H1 (cell line): ENCODE measurements around the gene SYNPO. TPM values are rescaled to one million over a fixed set of nuclear protein-coding genes. Genes with fewer than 3 reads are reported as not detected.

Experiments used
- CTCF ChIA-PET: fragments of 300-600 bp; sonication (Branson Sonifier 250); formaldehyde crosslinking; loops from one replicate; lab custom pipeline; 2021; ENCODE audit not compliant: partially characterized antibody; lab: Charles Lee
- POLR2A ChIA-PET: fragments of 300-600 bp; sonication (Branson Sonifier 250); formaldehyde crosslinking; loops from one replicate; lab custom pipeline; 2021; ENCODE audit warnings: inconsistent platforms; ENCODE audit not compliant: partially characterized antibody; lab: Charles Lee
- DNase-seq, 2 experiments: peaks; one replicate each; pipeline versions ENCODE4 v3.0.0 to v3.0.0-alpha.2; 2010 to 2022; ENCODE audit warnings: low spot score in 2 of 2, low read depth in 1 of 2, mixed read lengths in 1 of 2
- FAIRE-seq: peaks from 2 replicates; lab custom pipeline; 2011; peaks lifted over from hg19 to GRCh38; lab: Jason Lieb, UNC
- H2AFZ ChIP-seq: 2 replicates; pipeline ENCODE4 v1.8.1; 2012; ENCODE audit warnings: low read length, inconsistent platforms
- H2AK5ac ChIP-seq: 2 replicates; pipeline ENCODE4 v1.6.1; 2013; ENCODE audit warnings: low read depth, low read length
- H2BK120ac ChIP-seq: replicated peaks from 2 replicates; pipeline ENCODE3; 2013; ENCODE audit warnings: low read depth, low read length, inconsistent platforms
- H2BK12ac ChIP-seq: 2 replicates; pipeline ENCODE4 v1.6.1; 2013; ENCODE audit warnings: low read depth, low read length
- H2BK15ac ChIP-seq: 2 replicates; pipeline ENCODE4 v1.6.1; 2013; ENCODE audit warnings: low read length
- H2BK20ac ChIP-seq: 2 replicates; pipeline ENCODE4 v1.6.1; 2013; ENCODE audit warnings: low read length
- H2BK5ac ChIP-seq: 2 replicates; pipeline ENCODE4 v1.6.1; 2013; ENCODE audit warnings: low read depth, low read length
- H3K14ac ChIP-seq: 2 replicates; pipeline ENCODE4 v1.6.1; 2013; ENCODE audit warnings: inconsistent platforms; ENCODE audit not compliant: insufficient read length
- H3K18ac ChIP-seq: 2 replicates; pipeline ENCODE4 v1.6.1; 2013; ENCODE audit warnings: low read length; ENCODE audit errors: extremely low read depth
- H3K23ac ChIP-seq: 2 replicates; pipeline ENCODE4 v1.6.1; 2013; ENCODE audit warnings: inconsistent platforms; ENCODE audit not compliant: insufficient read length
- H3K23me2 ChIP-seq: 2 replicates; pipeline ENCODE4 v1.6.1; 2013; ENCODE audit warnings: low read depth, low read length
- H3K27ac ChIP-seq: 2 replicates; pipeline ENCODE4 v1.6.1; 2011; ENCODE audit warnings: low read depth, low read length, inconsistent platforms
- H3K27me3 ChIP-seq, 4 experiments: replicated peaks in 1 of 4; 1 replicate in 1 of 4; 2 replicates in 3 of 4; pipeline versions ENCODE4 v1.6.1 to v1.8.1; 2011 to 2013; ENCODE audit warnings: low read length in 3 of 4, mild to moderate bottlenecking in 3 of 4, inconsistent platforms in 2 of 4, mixed read lengths in 2 of 4, moderate library complexity in 1 of 4; ENCODE audit not compliant: control insufficient read depth in 3 of 4, insufficient read depth in 3 of 4; ENCODE audit errors: extremely low read depth in 1 of 4
- H3K36me3 ChIP-seq, 4 experiments: 2 replicates each; pipeline versions ENCODE4 v1.6.1 to v1.8.1; 2011 to 2013; ENCODE audit warnings: mild to moderate bottlenecking in 4 of 4, low read length in 3 of 4, moderate library complexity in 2 of 4, control low read depth in 1 of 4, inconsistent platforms in 1 of 4; ENCODE audit not compliant: insufficient read depth in 4 of 4, control insufficient read depth in 2 of 4
- H3K4ac ChIP-seq: replicated peaks from 2 replicates; pipeline ENCODE3; 2013; ENCODE audit warnings: low read length, low read depth, mixed read lengths, inconsistent platforms; ENCODE audit not compliant: insufficient read length
- H3K4me1 ChIP-seq, 4 experiments: replicated peaks in 1 of 4; 1 replicate in 1 of 4; 2 replicates in 3 of 4; pipeline versions ENCODE4 v1.6.1 to v1.8.1; 2011 to 2013; ENCODE audit warnings: low read length in 3 of 4, inconsistent platforms in 2 of 4, mixed read lengths in 1 of 4; ENCODE audit not compliant: insufficient read depth in 4 of 4, control insufficient read depth in 3 of 4
- H3K4me2 ChIP-seq, 2 experiments: 2 replicates each; pipeline versions ENCODE4 v1.6.1 to v1.8.1; 2011 to 2013; ENCODE audit warnings: low read depth in 2 of 2, low read length in 2 of 2, control low read depth in 1 of 2, inconsistent platforms in 1 of 2, mild to moderate bottlenecking in 1 of 2; ENCODE audit not compliant: insufficient read depth in 1 of 2
- H3K4me3 ChIP-seq, 4 experiments: fragments of 200-600, 300-600 bp in 1 of 4; sonication (generic), shearing (Covaris generic), sonication (Bioruptor Twin) in 1 of 4; 2 replicates each; pipeline versions ENCODE4 v1.5.1 to v1.8.1; 2011 to 2016; ENCODE audit warnings: low read length in 4 of 4, low read depth in 3 of 4, control low read depth in 2 of 4, inconsistent platforms in 2 of 4, mild to moderate bottlenecking in 2 of 4, mixed read lengths in 1 of 4, moderate library complexity in 1 of 4; ENCODE audit not compliant: insufficient read depth in 2 of 4; ENCODE audit errors: extremely low read depth in 1 of 4
- H3K56ac ChIP-seq: replicated peaks from 2 replicates; pipeline ENCODE3; 2013; ENCODE audit warnings: low read depth, mild to moderate bottlenecking, mixed read lengths, low read length, inconsistent platforms; ENCODE audit not compliant: insufficient read length
- H3K79me1 ChIP-seq: 2 replicates; pipeline ENCODE4 v1.6.1; 2013; ENCODE audit warnings: low read depth, low read length, control low read depth
- H3K79me2 ChIP-seq, 2 experiments: 2 replicates each; pipeline versions ENCODE4 v1.6.1 to v1.8.1; 2012 to 2013; ENCODE audit warnings: low read length in 2 of 2, mild to moderate bottlenecking in 2 of 2, inconsistent platforms in 1 of 2; ENCODE audit not compliant: insufficient read depth in 2 of 2, control insufficient read depth in 1 of 2
- H3K9ac ChIP-seq, 4 experiments: replicated peaks in 1 of 4; 1 replicate in 1 of 4; 2 replicates in 3 of 4; pipeline versions ENCODE4 v1.6.1 to v1.8.1; 2011 to 2013; ENCODE audit warnings: low read depth in 3 of 4, low read length in 3 of 4, control low read depth in 2 of 4, mild to moderate bottlenecking in 2 of 4, moderate library complexity in 2 of 4, inconsistent platforms in 1 of 4; ENCODE audit errors: extremely low read depth in 1 of 4
- H3K9me3 ChIP-seq, 2 experiments: 2 replicates each; pipeline versions ENCODE4 v1.6.1 to v1.8.1; 2012 to 2013; ENCODE audit warnings: mild to moderate bottlenecking in 2 of 2, moderate library complexity in 2 of 2, control low read depth in 1 of 2, inconsistent platforms in 1 of 2, low read depth in 1 of 2, low read length in 1 of 2, mixed read lengths in 1 of 2; ENCODE audit not compliant: insufficient read depth in 2 of 2
- H4K20me1 ChIP-seq, 2 experiments: replicated peaks in 1 of 2; 2 replicates each; pipeline versions ENCODE3 to v1.8.1; 2011 to 2013; ENCODE audit warnings: inconsistent platforms in 2 of 2, low read length in 2 of 2, mild to moderate bottlenecking in 1 of 2; ENCODE audit not compliant: insufficient read depth in 2 of 2, control insufficient read depth in 1 of 2
- H4K5ac ChIP-seq: 2 replicates; pipeline ENCODE4 v1.6.1; 2013; ENCODE audit warnings: low read length, low read depth, mixed read lengths, inconsistent platforms; ENCODE audit not compliant: insufficient read length
- H4K8ac ChIP-seq: 2 replicates; pipeline ENCODE4 v1.8.0; 2013; ENCODE audit warnings: mild to moderate bottlenecking, moderate library complexity, low read length, inconsistent platforms; ENCODE audit not compliant: insufficient read depth; ENCODE audit errors: extremely low read depth
- H4K91ac ChIP-seq: replicated peaks from 2 replicates; pipeline ENCODE3; 2013; ENCODE audit warnings: low read length, mixed read lengths, inconsistent platforms; ENCODE audit not compliant: insufficient read length
- ASH2L ChIP-seq: fragments of 200-600, 300-600 bp; sonication (generic); IDR thresholded peaks from one replicate; pipeline ENCODE4 v1.7.1; 2017; ENCODE audit warnings: low read length
- CBX5 ChIP-seq: fragments of 300-800, 300-1000 bp; sonication (generic); IDR thresholded peaks from 2 replicates; pipeline ENCODE4 v1.7.1; 2016; ENCODE audit warnings: antibody characterized with exemption, low read length, low read depth
- CEBPB ChIP-seq: IDR thresholded peaks from 2 replicates; pipeline ENCODE4 v1.6.1; 2012; ENCODE audit warnings: low read depth, low read length
- CTCF ChIP-seq, 3 experiments: IDR thresholded peaks; 1 replicate in 2 of 3; 2 replicates in 1 of 3; pipeline versions ENCODE4 v1.5.1 to v1.6.1; 2011; ENCODE audit warnings: low read length in 3 of 3, mild to moderate bottlenecking in 3 of 3, inconsistent platforms in 2 of 3, low read depth in 1 of 3, moderate library complexity in 1 of 3; ENCODE audit not compliant: insufficient read depth in 1 of 3; ENCODE audit errors: control extremely low read depth in 1 of 3
- EP300 ChIP-seq, 2 experiments: IDR thresholded peaks; 1 replicate in 1 of 2; 2 replicates in 1 of 2; pipeline ENCODE4 v1.6.1; 2011 to 2012; ENCODE audit warnings: low read depth in 2 of 2, low read length in 2 of 2, mild to moderate bottlenecking in 2 of 2, borderline replicate concordance in 1 of 2, inconsistent platforms in 1 of 2, moderate library complexity in 1 of 2
- JUND ChIP-seq: IDR thresholded peaks from 2 replicates; pipeline ENCODE4 v1.6.1; 2011; ENCODE audit warnings: mild to moderate bottlenecking, improper control_type of control experiment, low read length
- KDM5A ChIP-seq: fragments of 200-600 bp; IDR thresholded peaks from 2 replicates; pipeline ENCODE4 v1.7.1; 2012; ENCODE audit warnings: mild to moderate bottlenecking, low read length, inconsistent platforms, mixed read lengths
- RAD21 ChIP-seq, 2 experiments: IDR thresholded peaks in 1 of 2; conservative IDR thresholded peaks in 1 of 2; 2 replicates each; pipeline ENCODE4 v1.6.1; 2011; ENCODE audit warnings: low read depth in 2 of 2, low read length in 2 of 2, improper control_type of control experiment in 1 of 2, inconsistent platforms in 1 of 2, mild to moderate bottlenecking in 1 of 2, moderate library complexity in 1 of 2
- TCF12 ChIP-seq: IDR thresholded peaks from 2 replicates; pipeline ENCODE4 v1.6.1; 2011; ENCODE audit warnings: low read depth, mild to moderate bottlenecking, low read length
- ZNF274 ChIP-seq: IDR thresholded peaks from 2 replicates; pipeline ENCODE4 v1.7.0; 2012; ENCODE audit warnings: low read length, borderline replicate concordance; ENCODE audit errors: extremely low read depth
- WGBS, 2 experiments: shearing (Covaris generic) in 1 of 2; methylation state at CpG; one replicate each; pipeline versions ENCODE4 v1.1.6 to v1.1.7; 2013 to 2015; ENCODE audit warnings: low lambda C conversion rate in 2 of 2, mixed read lengths in 2 of 2, inconsistent platforms in 1 of 2, low coverage in 1 of 2, missing lambda C conversion rate in 1 of 2; ENCODE audit not compliant: insufficient replicate concordance in 2 of 2, insufficient coverage in 1 of 2, insufficient read length in 1 of 2; ENCODE audit errors: extremely low coverage in 1 of 2, missing lambda C conversion rate in 1 of 2; 5-methylcytosine and 5-hydroxymethylcytosine counted together
- polyA plus RNA-seq, 7 experiments: library from polyadenylated mRNA; depleted of rRNA in 3 of 7; stranded (reverse) in 5 of 7; unstranded in 2 of 7; fragments of >200 nt in 5 of 7; fragments of 200-250 nt in 2 of 7; gene quantifications; 1 replicate in 5 of 7; 2 replicates in 1 of 7; 4 replicates in 1 of 7; pipeline versions ENCODE4 v1.2.1 to v1.2.3, GENCODE V29; 2011 to 2013; ENCODE audit warnings: missing spikeins in 2 of 7, mixed read lengths in 2 of 7
- total RNA-seq: library from RNA; stranded (reverse); fragmentation: NEBNext Ultra II Directional; extraction: Animal tissue kit (Norgen Biotek cat#: 25700); gene quantifications from 2 replicates; pipeline ENCODE4 v1.2.1, GENCODE V29; 2021

Gene SYNPO
- total and polyA plus RNA-seq, 2 of the 8 experiments (the other 6 are each of a cell fraction or from before 2014, with no cell fraction given), result 2.3 TPM

GRCh38 chr5:150609843-150610584 is 30.4 kb upstream of the SYNPO start:
- no peak overlapping the region for H2BK15ac ChIP-seq
- DNase-seq (no peak), FAIRE-seq (no peak)
- H3K4me1 ChIP-seq, result peaks cover 0 to 12% (median 6%) of the 10 kb centered on the region in 4 experiments; a peak in 3 of 7 replicates
- no peaks in the 10 kb centered on the region for H3K79me1 ChIP-seq
- H3K27ac ChIP-seq, result no peak overlapping the region
- no peak overlapping the region for H3K23ac ChIP-seq
- no peak overlapping the region for H3K9ac ChIP-seq
- H2BK5ac ChIP-seq, result no peak overlapping the region
- H3K9me3 ChIP-seq, result no peaks in the 10 kb centered on the region
- WGBS, 2 experiments, result 91% methylated on average over 7 of the region's 7 CpGs; no CpG with 5 or more reads in 1 of the 2 experiments
- H2BK20ac ChIP-seq, result no peak overlapping the region
- no peak overlapping the region for H3K18ac ChIP-seq
- no peak overlapping the region for H3K4ac ChIP-seq
- no peaks in the 10 kb centered on the region for H3K79me2 ChIP-seq
- H4K5ac ChIP-seq, result no peak overlapping the region
- H3K36me3 ChIP-seq, result no peaks in the 10 kb centered on the region
- ChIA-PET CTCF (interaction anchor here (0.7 to 8.6 kb wide), 6 partner anchors 8 to 65 kb away, joined by 3 to 72 read pairs (median 4); partner anchors contain the start of gene MYOZ3), POLR2A (interaction anchor here (0.9 kb wide), 1 partner anchor 137 kb away, joined by 3 read pairs; no protein-coding TSS in a partner anchor)
- no peak overlapping the region for H2AK5ac ChIP-seq
- no peak overlapping the region for H4K8ac ChIP-seq
- H3K4me3 ChIP-seq, result no peak overlapping the region
- H2BK12ac ChIP-seq, result no peak overlapping the region
- H3K23me2 ChIP-seq, result no peaks in the 10 kb centered on the region
- no peak overlapping the region for H3K14ac ChIP-seq
- H3K27me3 ChIP-seq, result no peaks in the 10 kb centered on the region
- no peak overlapping the region for H3K4me2 ChIP-seq
- H4K91ac ChIP-seq, result no peak overlapping the region
- no peak overlapping the region for H2BK120ac ChIP-seq
- no peaks in the 10 kb centered on the region for H4K20me1 ChIP-seq
- H3K56ac ChIP-seq, result no peak overlapping the region
- H2AFZ ChIP-seq, result no peak overlapping the region
- TF ChIP-seq CEBPB (no peak), KDM5A (no peak), TCF12 (no peak), ASH2L (no peak), JUND (no peak), RAD21 (IDR thresholded peaks at IDR 0.05 in 1 of 2, conservative IDR thresholded peaks at IDR 0.05 in 1 of 2; ENCODE audit: low read depth in 2 of 2, low read length in 2 of 2) (no peak), ZNF274 (no peak), CBX5 (no peak), CTCF (IDR thresholded peaks at IDR 0.05; ENCODE audit: control extremely low read depth in 1 of 3, insufficient read depth in 1 of 3, low read depth in 1 of 3, low read length in 3 of 3) (no peak), EP300 (IDR thresholded peaks at IDR 0.05; ENCODE audit: borderline replicate concordance in 1 of 2, low read depth in 2 of 2, low read length in 2 of 2) (no peak)
